Measurements from ENCODE around the gene DENND1B. TPM values are rescaled to one million over a fixed set of nuclear protein-coding genes. Genes with fewer than 3 reads are reported as not detected.

DENND1B gene
- total RNA-seq, 2 donors from 2014 or later, result 9.4 to 11.9 TPM

GRCh38 chr1:197470330-197470729 is 304.9 kb downstream of the DENND1B start:
- H3K27ac ChIP-seq (ENCODE audit: low read depth, low read length), result no peak overlapping the region
- no peaks in the 10 kb centered on the region for H3K9me3 Mint-ChIP-seq
- peak overlapping the region; percentile 33 for H3K27ac Mint-ChIP-seq
- 100% methylated on average over 1 of the region's 1 CpG; no CpG with 5 or more reads in 1 of the 2 experiments for WGBS, 2 experiments (ENCODE audit: insufficient coverage in 1 of 2, insufficient read length in 1 of 2)
- peaks cover 61% of the 10 kb centered on the region for H3K4me1 Mint-ChIP-seq
- no peaks in the 10 kb centered on the region for H3K36me3 Mint-ChIP-seq (ENCODE audit: low read depth)
- no peak overlapping the region for H3K9ac ChIP-seq (ENCODE audit: extremely low read depth, low read length, poor library complexity, severe bottlenecking)
- H3K27me3 Mint-ChIP-seq (ENCODE audit: insufficient read depth), result no peaks in the 10 kb centered on the region
- DNase-seq, result no peak
- H3K36me3 ChIP-seq (ENCODE audit: control insufficient read depth, insufficient read depth, low read length), result no peaks in the 10 kb centered on the region
- H3K4me1 ChIP-seq (ENCODE audit: control insufficient read depth, insufficient read depth, low read length), result peaks cover 32% of the 10 kb centered on the region
- H3K9me3 ChIP-seq (ENCODE audit: control insufficient read depth, low read length), result no peaks in the 10 kb centered on the region
- H3K4me3 ChIP-seq (ENCODE audit: low read length), result no peak overlapping the region
- H3K27me3 ChIP-seq (ENCODE audit: control insufficient read depth, insufficient read depth, low read length, poor library complexity, severe bottlenecking), result no peaks in the 10 kb centered on the region
- no peak for TF ChIP-seq CTCF (conservative IDR thresholded peaks at IDR 0.05)
- no peak overlapping the region for H3K4me3 Mint-ChIP-seq

- H3K36me3 ChIP-seq (ENCODE audit: control insufficient read depth, insufficient read depth, low read length), result no peaks in the 10 kb centered on the region
- H3K27ac Mint-ChIP-seq, result peak overlapping the region; percentile 33
- H3K4me1 Mint-ChIP-seq, result peaks cover 55% of the 10 kb centered on the region
- H3K9ac ChIP-seq (ENCODE audit: extremely low read depth, low read length, poor library complexity, severe bottlenecking), result no peak overlapping the region
- H3K27me3 ChIP-seq (ENCODE audit: control insufficient read depth, insufficient read depth, low read length, poor library complexity, severe bottlenecking), result no peaks in the 10 kb centered on the region
- no peak for TF ChIP-seq CTCF (conservative IDR thresholded peaks at IDR 0.05)
- H3K4me3 Mint-ChIP-seq, result no peak overlapping the region
- no peaks in the 10 kb centered on the region for H3K9me3 Mint-ChIP-seq
- no peak overlapping the region for H3K4me3 ChIP-seq (ENCODE audit: low read length)
- H3K27ac ChIP-seq (ENCODE audit: low read depth, low read length), result no peak overlapping the region
- H3K4me1 ChIP-seq (ENCODE audit: control insufficient read depth, insufficient read depth, low read length), result peaks cover 32% of the 10 kb centered on the region
- no peak for DNase-seq
- no peaks in the 10 kb centered on the region for H3K36me3 Mint-ChIP-seq (ENCODE audit: low read depth)
- 66 to 73% methylated on average over 5 to 7 of the region's 7 CpGs for WGBS, 2 experiments (ENCODE audit: insufficient coverage in 1 of 2, insufficient read length in 1 of 2)
- H3K9me3 ChIP-seq (ENCODE audit: control insufficient read depth, low read length), result no peaks in the 10 kb centered on the region
- H3K27me3 Mint-ChIP-seq (ENCODE audit: insufficient read depth), result no peaks in the 10 kb centered on the region
Measured at GRCh38 chr1:197469620-197470210, 305.6 kb downstream of the DENND1B start.

- Histone ChIP-seq H3K9ac (ENCODE audit: extremely low read depth, low read length, poor library complexity, severe bottlenecking) (no peak overlapping the region), H3K27me3 (ENCODE audit: control insufficient read depth, insufficient read depth, low read length, poor library complexity, severe bottlenecking) (no peaks in the 10 kb centered on the region), H3K36me3 (ENCODE audit: control insufficient read depth, insufficient read depth, low read length) (no peaks in the 10 kb centered on the region), H3K4me1 (ENCODE audit: control insufficient read depth, insufficient read depth, low read length) (peaks cover 29% of the 10 kb centered on the region), H3K9me3 (ENCODE audit: control insufficient read depth, low read length) (no peaks in the 10 kb centered on the region), H3K4me3 (ENCODE audit: low read length) (no peak overlapping the region), H3K27ac (ENCODE audit: low read depth, low read length) (no peak overlapping the region)
- H3K27me3 Mint-ChIP-seq (ENCODE audit: insufficient read depth), result no peaks in the 10 kb centered on the region
- TF ChIP-seq CTCF (conservative IDR thresholded peaks at IDR 0.05), result no peak
- WGBS, 2 experiments (ENCODE audit: insufficient coverage in 1 of 2, insufficient read length in 1 of 2), result 96 to 100% methylated on average over 9 of the region's 9 CpGs
- H3K27ac Mint-ChIP-seq, result no peak overlapping the region
- no peaks in the 10 kb centered on the region for H3K36me3 Mint-ChIP-seq (ENCODE audit: low read depth)
- H3K4me1 Mint-ChIP-seq, result peaks cover 55% of the 10 kb centered on the region
- no peaks in the 10 kb centered on the region for H3K9me3 Mint-ChIP-seq
- DNase-seq, result no peak
- H3K4me3 Mint-ChIP-seq, result no peak overlapping the region
Measured at GRCh38 chr1:197468543-197469175, 306.6 kb downstream of the DENND1B start.

Data from endodermal cell (in vitro differentiated cells).